K562 (cell line): ENCODE measurements around the gene AIFM1. TPM values are rescaled to one million over a fixed set of nuclear protein-coding genes. Genes with fewer than 3 reads are reported as not detected.

Source experiments
- BHLHE40 ChIP-seq: IDR thresholded peaks from 2 replicates; pipeline ENCODE4 v1.6.1; 2011; ENCODE audit warnings: low read length, improper control_type of control experiment
- MAZ ChIP-seq, 2 experiments: fragments of 450-650 bp in 1 of 2; sonication (generic) in 1 of 2; formaldehyde crosslinking; IDR thresholded peaks in 1 of 2; conservative IDR thresholded peaks in 1 of 2; 2 replicates each; pipeline versions ENCODE4 v1.4.0 to v1.5.0; 2020; ENCODE audit warnings: mild to moderate bottlenecking in 1 of 2, missing genetic modification reagents in 1 of 2
- MYNN ChIP-seq, 2 experiments: sonication (generic); formaldehyde crosslinking in 1 of 2; IDR thresholded peaks; 2 replicates each; pipeline versions ENCODE4 v1.5.0 to v1.6.1; 2016 to 2020; ENCODE audit warnings: antibody characterized with exemption in 1 of 2, missing genetic modification reagents in 1 of 2
- NCOA1 ChIP-seq: fragments of 450-650 bp; IDR thresholded peaks from 2 replicates; pipeline ENCODE4 v1.6.1; 2016; ENCODE audit warnings: low read depth
- PHF21A ChIP-seq: fragments of 450-650 bp; IDR thresholded peaks from 2 replicates; pipeline ENCODE4 v1.6.1; 2017; ENCODE audit warnings: low read depth, borderline replicate concordance
- SIN3A ChIP-seq, 2 experiments: fragments of 150-350 bp in 1 of 2; IDR thresholded peaks; 2 replicates each; pipeline ENCODE4 v1.6.1; 2011 to 2016; ENCODE audit warnings: borderline replicate concordance in 2 of 2, low read depth in 2 of 2, low read length in 2 of 2, mild to moderate bottlenecking in 2 of 2, moderate library complexity in 2 of 2; ENCODE audit not compliant: control insufficient read depth in 1 of 2
- ZNF436 ChIP-seq: fragments of 250-450, 450-650 bp; sonication (Bioruptor Pico); formaldehyde crosslinking; IDR thresholded peaks from 2 replicates; pipeline ENCODE4 v1.7.0; 2020; ENCODE audit warnings: mild to moderate bottlenecking
- ZNF695 ChIP-seq: fragments of 450-650 bp; formaldehyde crosslinking; IDR thresholded peaks from 2 replicates; pipeline ENCODE4 v1.4.0; 2020; ENCODE audit warnings: mild to moderate bottlenecking, moderate library complexity
- polyA plus RNA-seq, 8 experiments: library from polyadenylated mRNA; depleted of rRNA in 4 of 8; stranded (reverse) in 5 of 8; unstranded in 3 of 8; fragments of >200 nt; fragmentation: Nextera tagmentation in 2 of 8; fragmentation: Illumina TruSeq in 1 of 8; extraction: Ambion mirVana in 2 of 8; extraction: Trizol in 1 of 8; gene quantifications; 2 replicates each; pipeline versions ENCODE4 v1.2.1 to v1.2.3, GENCODE V29; 2011 to 2014; ENCODE audit warnings: inconsistent platforms in 1 of 8, missing spikeins in 1 of 8
- total RNA-seq, 7 experiments: library from RNA; depleted of rRNA in 6 of 7; stranded (reverse); fragments of >200 nt in 6 of 7; fragmentation: Illumina TruSeq in 2 of 7; extraction: Trizol in 2 of 7; gene quantifications; 2 replicates each; pipeline versions ENCODE4 v1.2.1 to v1.2.3, GENCODE V29; 2011 to 2021; ENCODE audit warnings: low replicate concordance in 1 of 7
- TF ChIP-seq, protein P1 (sequence below): fragments of 250-450 bp; sonication (Bioruptor Pico); IDR thresholded peaks from 2 replicates; pipeline ENCODE4 v1.4.0; 2020
- TF ChIP-seq, protein P2 (sequence below), 2 experiments: fragments of 450-650 bp in 1 of 2; sonication (generic) in 1 of 2; formaldehyde crosslinking in 1 of 2; IDR thresholded peaks; 2 replicates each; pipeline versions ENCODE4 v1.7.1 to v1.9.0; 2016 to 2022; ENCODE audit warnings: inconsistent platforms in 1 of 2, mild to moderate bottlenecking in 1 of 2, missing genetic modification reagents in 1 of 2
- TF ChIP-seq, protein P3 (sequence below): fragments of 450-650 bp; IDR thresholded peaks from 2 replicates; pipeline ENCODE4 v1.6.1; 2014; ENCODE audit warnings: low read depth, mild to moderate bottlenecking, moderate library complexity, borderline replicate concordance
- TF ChIP-seq, protein P4 (sequence below): sonication (generic); formaldehyde crosslinking; IDR thresholded peaks from 2 replicates; pipeline ENCODE4 v1.8.1; 2022; ENCODE audit warnings: missing genetic modification reagents

The AIFM1 gene
- total and polyA plus RNA-seq, 9 of the 15 experiments (the other 6 are each of a cell fraction or from before 2014, with no cell fraction given) = 51.0 to 117 (median 91.2) TPM

DNA sequence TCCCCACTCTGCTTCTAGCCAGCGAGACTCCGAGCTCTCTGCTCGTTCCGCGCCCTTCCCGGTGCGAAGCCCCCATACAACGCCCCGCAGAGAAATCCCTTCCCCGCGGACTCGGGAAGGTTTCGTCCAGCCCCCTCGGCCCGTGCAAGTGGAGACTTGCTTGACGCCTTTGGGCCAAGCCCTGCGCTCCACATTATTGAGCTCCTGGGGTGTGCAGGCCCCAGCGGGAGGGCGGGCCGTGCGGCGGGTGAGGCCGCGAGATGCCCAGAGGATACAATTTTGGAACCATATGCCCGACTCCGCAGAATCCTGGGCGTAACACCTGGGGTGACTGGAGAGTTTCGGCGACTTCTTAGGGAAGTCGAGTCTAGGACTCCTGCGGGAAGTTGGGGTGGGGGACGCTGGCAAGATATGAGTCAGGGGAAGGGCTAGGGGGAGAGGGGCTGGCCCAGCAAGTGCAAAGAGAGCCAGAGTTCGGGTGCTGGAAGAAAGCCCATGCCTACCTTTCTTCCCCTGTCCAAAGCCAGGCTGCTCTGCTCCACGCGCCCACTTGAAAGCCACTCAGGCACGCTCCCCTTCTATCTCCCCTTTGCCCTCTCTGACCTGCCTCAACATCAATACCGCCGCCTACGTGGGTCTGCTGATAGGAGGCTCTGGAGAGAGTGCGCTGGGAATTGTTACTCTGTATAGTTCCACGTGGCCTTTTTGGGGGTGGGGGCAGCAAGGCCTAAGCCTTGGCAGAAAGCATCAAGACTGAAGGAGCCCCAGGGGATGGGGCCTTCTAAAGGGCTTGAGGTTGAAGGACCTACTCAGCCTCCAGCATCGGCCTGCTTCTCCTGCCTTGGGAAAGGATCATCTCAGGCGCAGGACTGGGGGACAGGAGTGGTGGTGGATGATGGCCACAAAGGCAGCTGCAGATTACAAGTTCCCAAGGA, 54.2 kb downstream of the AIFM1 start (continued):
- TF ChIP-seq, protein P1, sequence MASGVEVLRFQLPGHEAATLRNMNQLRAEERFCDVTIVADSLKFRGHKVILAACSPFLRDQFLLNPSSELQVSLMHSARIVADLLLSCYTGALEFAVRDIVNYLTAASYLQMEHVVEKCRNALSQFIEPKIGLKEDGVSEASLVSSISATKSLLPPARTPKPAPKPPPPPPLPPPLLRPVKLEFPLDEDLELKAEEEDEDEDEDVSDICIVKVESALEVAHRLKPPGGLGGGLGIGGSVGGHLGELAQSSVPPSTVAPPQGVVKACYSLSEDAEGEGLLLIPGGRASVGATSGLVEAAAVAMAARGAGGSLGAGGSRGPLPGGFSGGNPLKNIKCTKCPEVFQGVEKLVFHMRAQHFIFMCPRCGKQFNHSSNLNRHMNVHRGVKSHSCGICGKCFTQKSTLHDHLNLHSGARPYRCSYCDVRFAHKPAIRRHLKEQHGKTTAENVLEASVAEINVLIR (CRISPR knock-in tag) = no peak
- TF ChIP-seq SIN3A (IDR thresholded peaks at IDR 0.05; ENCODE audit: borderline replicate concordance in 2 of 2, control insufficient read depth in 1 of 2, low read depth in 2 of 2, low read length in 2 of 2) = no peak
- no peak for TF ChIP-seq NCOA1
- no peak for TF ChIP-seq ZNF695
- TF ChIP-seq ZNF436 (CRISPR knock-in tag) = no peak
- TF ChIP-seq, protein P2, sequence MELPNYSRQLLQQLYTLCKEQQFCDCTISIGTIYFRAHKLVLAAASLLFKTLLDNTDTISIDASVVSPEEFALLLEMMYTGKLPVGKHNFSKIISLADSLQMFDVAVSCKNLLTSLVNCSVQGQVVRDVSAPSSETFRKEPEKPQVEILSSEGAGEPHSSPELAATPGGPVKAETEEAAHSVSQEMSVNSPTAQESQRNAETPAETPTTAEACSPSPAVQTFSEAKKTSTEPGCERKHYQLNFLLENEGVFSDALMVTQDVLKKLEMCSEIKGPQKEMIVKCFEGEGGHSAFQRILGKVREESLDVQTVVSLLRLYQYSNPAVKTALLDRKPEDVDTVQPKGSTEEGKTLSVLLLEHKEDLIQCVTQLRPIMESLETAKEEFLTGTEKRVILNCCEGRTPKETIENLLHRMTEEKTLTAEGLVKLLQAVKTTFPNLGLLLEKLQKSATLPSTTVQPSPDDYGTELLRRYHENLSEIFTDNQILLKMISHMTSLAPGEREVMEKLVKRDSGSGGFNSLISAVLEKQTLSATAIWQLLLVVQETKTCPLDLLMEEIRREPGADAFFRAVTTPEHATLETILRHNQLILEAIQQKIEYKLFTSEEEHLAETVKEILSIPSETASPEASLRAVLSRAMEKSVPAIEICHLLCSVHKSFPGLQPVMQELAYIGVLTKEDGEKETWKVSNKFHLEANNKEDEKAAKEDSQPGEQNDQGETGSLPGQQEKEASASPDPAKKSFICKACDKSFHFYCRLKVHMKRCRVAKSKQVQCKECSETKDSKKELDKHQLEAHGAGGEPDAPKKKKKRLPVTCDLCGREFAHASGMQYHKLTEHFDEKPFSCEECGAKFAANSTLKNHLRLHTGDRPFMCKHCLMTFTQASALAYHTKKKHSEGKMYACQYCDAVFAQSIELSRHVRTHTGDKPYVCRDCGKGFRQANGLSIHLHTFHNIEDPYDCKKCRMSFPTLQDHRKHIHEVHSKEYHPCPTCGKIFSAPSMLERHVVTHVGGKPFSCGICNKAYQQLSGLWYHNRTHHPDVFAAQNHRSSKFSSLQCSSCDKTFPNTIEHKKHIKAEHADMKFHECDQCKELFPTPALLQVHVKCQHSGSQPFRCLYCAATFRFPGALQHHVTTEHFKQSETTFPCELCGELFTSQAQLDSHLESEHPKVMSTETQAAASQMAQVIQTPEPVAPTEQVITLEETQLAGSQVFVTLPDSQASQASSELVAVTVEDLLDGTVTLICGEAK (IDR thresholded peaks at IDR 0.05) = no peak
- TF ChIP-seq, protein P2 (CRISPR knock-in tag; IDR thresholded peaks at IDR 0.05) = no peak
- TF ChIP-seq, protein P3, sequence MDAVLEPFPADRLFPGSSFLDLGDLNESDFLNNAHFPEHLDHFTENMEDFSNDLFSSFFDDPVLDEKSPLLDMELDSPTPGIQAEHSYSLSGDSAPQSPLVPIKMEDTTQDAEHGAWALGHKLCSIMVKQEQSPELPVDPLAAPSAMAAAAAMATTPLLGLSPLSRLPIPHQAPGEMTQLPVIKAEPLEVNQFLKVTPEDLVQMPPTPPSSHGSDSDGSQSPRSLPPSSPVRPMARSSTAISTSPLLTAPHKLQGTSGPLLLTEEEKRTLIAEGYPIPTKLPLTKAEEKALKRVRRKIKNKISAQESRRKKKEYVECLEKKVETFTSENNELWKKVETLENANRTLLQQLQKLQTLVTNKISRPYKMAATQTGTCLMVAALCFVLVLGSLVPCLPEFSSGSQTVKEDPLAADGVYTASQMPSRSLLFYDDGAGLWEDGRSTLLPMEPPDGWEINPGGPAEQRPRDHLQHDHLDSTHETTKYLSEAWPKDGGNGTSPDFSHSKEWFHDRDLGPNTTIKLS = no peak
- TF ChIP-seq, protein P4, sequence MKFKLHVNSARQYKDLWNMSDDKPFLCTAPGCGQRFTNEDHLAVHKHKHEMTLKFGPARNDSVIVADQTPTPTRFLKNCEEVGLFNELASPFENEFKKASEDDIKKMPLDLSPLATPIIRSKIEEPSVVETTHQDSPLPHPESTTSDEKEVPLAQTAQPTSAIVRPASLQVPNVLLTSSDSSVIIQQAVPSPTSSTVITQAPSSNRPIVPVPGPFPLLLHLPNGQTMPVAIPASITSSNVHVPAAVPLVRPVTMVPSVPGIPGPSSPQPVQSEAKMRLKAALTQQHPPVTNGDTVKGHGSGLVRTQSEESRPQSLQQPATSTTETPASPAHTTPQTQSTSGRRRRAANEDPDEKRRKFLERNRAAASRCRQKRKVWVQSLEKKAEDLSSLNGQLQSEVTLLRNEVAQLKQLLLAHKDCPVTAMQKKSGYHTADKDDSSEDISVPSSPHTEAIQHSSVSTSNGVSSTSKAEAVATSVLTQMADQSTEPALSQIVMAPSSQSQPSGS (CRISPR knock-in tag) = no peak
- no peak for TF ChIP-seq BHLHE40
- no peak for TF ChIP-seq MYNN (IDR thresholded peaks at IDR 0.05)
- no peak for TF ChIP-seq MYNN (CRISPR knock-in tag; IDR thresholded peaks at IDR 0.05)
- peak in 1 of 2 experiments; percentile 15; a peak in 1 of 4 replicates for TF ChIP-seq MAZ (CRISPR knock-in tag; conservative IDR thresholded peaks at IDR 0.05 in 1 of 2, IDR thresholded peaks at IDR 0.05 in 1 of 2)
- no peak for TF ChIP-seq PHF21A
